Colonic mucosa (tissue), 4 donors: ENCODE data around the gene ZNF646. TPM values are rescaled to one million over a fixed set of nuclear protein-coding genes. Genes with fewer than 3 reads are reported as not detected.

Experiments
- DNase-seq: peaks from one replicate; pipeline ENCODE4 v3.0.0-alpha.2; 2020
- H3K27ac ChIP-seq: fragments of 200-600 bp; one replicate; pipeline ENCODE4 v1.8.0; 2021
- H3K27me3 ChIP-seq: fragments of 200-600 bp; one replicate; pipeline ENCODE4 v1.8.0; 2021
- H3K36me3 ChIP-seq: fragments of 200-600 bp; one replicate; pipeline ENCODE4 v1.8.0; 2021
- H3K4me1 ChIP-seq: fragments of 200-600 bp; one replicate; pipeline ENCODE4 v1.8.0; 2021; ENCODE audit warnings: mild to moderate bottlenecking
- H3K4me3 ChIP-seq: fragments of 200-600 bp; one replicate; pipeline ENCODE4 v1.8.0; 2021
- H3K9ac ChIP-seq, 2 donors: one replicate each; pipeline ENCODE4 v1.7.0; 2013; ENCODE audit warnings: control low read depth in 2 of 2, low read depth in 2 of 2, low read length in 2 of 2
- H3K9me3 ChIP-seq: fragments of 200-600 bp; one replicate; pipeline ENCODE4 v1.8.0; 2021
- intact Hi-C: fragments of 100-400 bp; cut with DNase I; formaldehyde crosslinking; loops from one replicate; pipeline ENCODE4 v1.14.1; 2022
- total RNA-seq, 2 donors: library from RNA; stranded (reverse); fragmentation: NEBNext Ultra II Directional in 1 of 2; extraction: Animal tissue kit (Norgen Biotek cat#: 25700) in 1 of 2; gene quantifications; one replicate each; pipeline ENCODE4 v1.2.1, GENCODE V29; 2021
- TF ChIP-seq, protein P1 (sequence below): fragments of 200-600 bp; IDR thresholded peaks from one replicate; pipeline ENCODE4 v1.8.0; 2022; ENCODE audit warnings: antibody characterized with exemption, mild to moderate bottlenecking
- donor health status: healthy.
- donor health status: DM: no; HTN: no; CAD: no.
- donor health status: DM: no; HTN: no; CAD: no.

The ZNF646 gene
- total RNA-seq, result 10 to 100 TPM; 18.4 to 20.0 TPM

DNA sequence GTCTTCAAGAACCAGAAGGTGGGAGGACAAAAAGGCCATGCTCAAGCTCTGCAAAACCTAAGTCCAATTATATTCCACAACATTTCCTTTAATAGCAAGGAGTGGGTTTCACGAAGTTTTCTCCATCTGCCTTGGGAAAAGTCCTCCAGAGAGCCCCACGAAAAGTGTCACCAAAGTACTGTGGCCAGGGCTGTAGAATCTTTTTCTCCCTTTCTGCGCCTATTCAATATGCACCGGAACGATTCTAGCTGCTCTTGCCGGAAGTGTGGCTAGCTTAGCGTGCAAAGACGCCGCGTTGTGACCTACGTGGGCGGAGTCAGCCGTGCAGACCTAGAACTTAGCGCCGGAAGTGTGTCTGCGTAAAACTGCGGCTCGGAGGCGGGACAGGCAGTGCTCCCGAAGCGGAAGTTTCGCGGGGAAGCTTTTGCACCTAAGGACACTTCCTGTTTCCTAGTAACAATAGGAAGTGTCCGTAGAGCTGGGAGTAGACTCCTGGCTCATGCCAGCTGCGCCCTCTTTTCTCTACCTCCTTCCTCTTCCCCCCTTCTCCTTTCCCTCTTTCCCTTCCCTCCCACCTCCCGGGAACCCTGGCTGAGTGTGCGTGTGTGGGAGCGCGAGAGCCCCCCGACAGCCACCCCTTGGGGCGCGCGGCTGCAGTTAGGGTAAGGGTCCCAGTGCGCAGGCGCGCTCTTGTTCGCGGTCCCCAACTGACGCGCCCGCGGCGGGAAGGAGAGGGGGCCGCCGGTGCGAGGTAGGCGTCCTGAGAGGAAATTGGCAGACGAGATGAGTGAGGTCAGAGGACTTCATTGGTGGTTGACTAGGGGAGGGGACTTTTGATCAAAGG is at the start of gene ZNF646, which contains the start of gene ZNF668:
ZNF646 (plus strand) TSS at position 453 of the 844 bp plus-strand sequence. CDS start 1,903 bp downstream, outside the sequence.
ZNF668 (minus strand) TSS at position 271 of the 844 bp plus-strand sequence. CDS start 9,781 bp downstream, outside the sequence.
- H3K4me3 ChIP-seq, result peak within 1 kb of the TSS; percentile 80
- H3K4me1 ChIP-seq, result peaks cover 15% of the 10 kb centered on the region
- peaks cover 8% of the 10 kb centered on the region for H3K36me3 ChIP-seq
- H3K9me3 ChIP-seq, result no peaks in the 10 kb centered on the region
- intact Hi-C loops, result no loop called here
- peak within 1 kb of the TSS; percentile 89 for H3K27ac ChIP-seq
- peak; percentile 98 for DNase-seq
- TF ChIP-seq, protein P1, sequence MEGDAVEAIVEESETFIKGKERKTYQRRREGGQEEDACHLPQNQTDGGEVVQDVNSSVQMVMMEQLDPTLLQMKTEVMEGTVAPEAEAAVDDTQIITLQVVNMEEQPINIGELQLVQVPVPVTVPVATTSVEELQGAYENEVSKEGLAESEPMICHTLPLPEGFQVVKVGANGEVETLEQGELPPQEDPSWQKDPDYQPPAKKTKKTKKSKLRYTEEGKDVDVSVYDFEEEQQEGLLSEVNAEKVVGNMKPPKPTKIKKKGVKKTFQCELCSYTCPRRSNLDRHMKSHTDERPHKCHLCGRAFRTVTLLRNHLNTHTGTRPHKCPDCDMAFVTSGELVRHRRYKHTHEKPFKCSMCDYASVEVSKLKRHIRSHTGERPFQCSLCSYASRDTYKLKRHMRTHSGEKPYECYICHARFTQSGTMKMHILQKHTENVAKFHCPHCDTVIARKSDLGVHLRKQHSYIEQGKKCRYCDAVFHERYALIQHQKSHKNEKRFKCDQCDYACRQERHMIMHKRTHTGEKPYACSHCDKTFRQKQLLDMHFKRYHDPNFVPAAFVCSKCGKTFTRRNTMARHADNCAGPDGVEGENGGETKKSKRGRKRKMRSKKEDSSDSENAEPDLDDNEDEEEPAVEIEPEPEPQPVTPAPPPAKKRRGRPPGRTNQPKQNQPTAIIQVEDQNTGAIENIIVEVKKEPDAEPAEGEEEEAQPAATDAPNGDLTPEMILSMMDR, result no peak
- H3K9ac ChIP-seq, result peak within 1 kb of the TSS; percentile 93 to 96
- no peaks in the 10 kb centered on the region for H3K27me3 ChIP-seq

GRCh38 chr16:31025339-31025738 is 48.9 kb upstream of the ZNF646 start:
- intact Hi-C loops, result no loop called here
- H3K36me3 ChIP-seq, result no peaks in the 10 kb centered on the region
- no peak overlapping the region for H3K9ac ChIP-seq
- TF ChIP-seq, protein P1, result no peak
- no peaks in the 10 kb centered on the region for H3K4me1 ChIP-seq
- H3K27ac ChIP-seq, result no peak overlapping the region
- no peak overlapping the region for H3K4me3 ChIP-seq
- no peak for DNase-seq
- H3K9me3 ChIP-seq, result no peaks in the 10 kb centered on the region
- no peaks in the 10 kb centered on the region for H3K27me3 ChIP-seq

DNA sequence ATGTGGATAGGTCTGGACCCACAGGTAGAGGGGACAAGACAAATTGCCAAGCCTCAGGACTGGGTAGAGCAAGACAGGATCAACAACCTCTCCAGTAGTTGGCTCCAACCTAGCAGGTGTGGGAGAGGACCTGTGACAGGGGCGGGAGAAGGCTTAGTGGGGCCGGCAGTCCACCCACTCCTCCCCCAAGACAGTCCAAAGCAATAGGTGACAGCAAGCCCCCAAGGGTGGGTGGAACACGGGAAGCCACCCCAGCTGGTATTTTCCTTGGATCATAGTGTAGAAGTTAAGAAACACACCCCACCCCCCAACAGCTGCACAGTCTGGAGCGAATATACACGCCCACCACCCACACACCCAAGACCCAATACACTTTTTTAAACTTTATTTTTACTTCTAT is 45.0 kb upstream of the ZNF646 start:
- Histone ChIP-seq H3K27me3 (no peaks in the 10 kb centered on the region), H3K4me1 (peaks cover under 1% of the 10 kb centered on the region)
- no peak for DNase-seq

GRCh38 chr16:31031276-31031675 is 42.9 kb upstream of the ZNF646 start:
- no peak for DNase-seq
- intact Hi-C loops, result no loop called here
- Histone ChIP-seq H3K36me3 (no peaks in the 10 kb centered on the region), H3K9ac (no peak overlapping the region), H3K9me3 (no peaks in the 10 kb centered on the region), H3K4me3 (no peak overlapping the region), H3K4me1 (peaks cover 5% of the 10 kb centered on the region), H3K27ac (no peak overlapping the region), H3K27me3 (no peaks in the 10 kb centered on the region)
- TF ChIP-seq, protein P1, result no peak

More for the DNA sequence above, 45.0 kb upstream of the ZNF646 start:
- Histone ChIP-seq H3K9me3 (no peaks in the 10 kb centered on the region), H3K4me3 (no peak overlapping the region), H3K27ac (no peak overlapping the region), H3K36me3 (no peaks in the 10 kb centered on the region), H3K9ac (no peak overlapping the region)
- TF ChIP-seq, protein P1, result no peak
- intact Hi-C loops, result no loop called here

DNA sequence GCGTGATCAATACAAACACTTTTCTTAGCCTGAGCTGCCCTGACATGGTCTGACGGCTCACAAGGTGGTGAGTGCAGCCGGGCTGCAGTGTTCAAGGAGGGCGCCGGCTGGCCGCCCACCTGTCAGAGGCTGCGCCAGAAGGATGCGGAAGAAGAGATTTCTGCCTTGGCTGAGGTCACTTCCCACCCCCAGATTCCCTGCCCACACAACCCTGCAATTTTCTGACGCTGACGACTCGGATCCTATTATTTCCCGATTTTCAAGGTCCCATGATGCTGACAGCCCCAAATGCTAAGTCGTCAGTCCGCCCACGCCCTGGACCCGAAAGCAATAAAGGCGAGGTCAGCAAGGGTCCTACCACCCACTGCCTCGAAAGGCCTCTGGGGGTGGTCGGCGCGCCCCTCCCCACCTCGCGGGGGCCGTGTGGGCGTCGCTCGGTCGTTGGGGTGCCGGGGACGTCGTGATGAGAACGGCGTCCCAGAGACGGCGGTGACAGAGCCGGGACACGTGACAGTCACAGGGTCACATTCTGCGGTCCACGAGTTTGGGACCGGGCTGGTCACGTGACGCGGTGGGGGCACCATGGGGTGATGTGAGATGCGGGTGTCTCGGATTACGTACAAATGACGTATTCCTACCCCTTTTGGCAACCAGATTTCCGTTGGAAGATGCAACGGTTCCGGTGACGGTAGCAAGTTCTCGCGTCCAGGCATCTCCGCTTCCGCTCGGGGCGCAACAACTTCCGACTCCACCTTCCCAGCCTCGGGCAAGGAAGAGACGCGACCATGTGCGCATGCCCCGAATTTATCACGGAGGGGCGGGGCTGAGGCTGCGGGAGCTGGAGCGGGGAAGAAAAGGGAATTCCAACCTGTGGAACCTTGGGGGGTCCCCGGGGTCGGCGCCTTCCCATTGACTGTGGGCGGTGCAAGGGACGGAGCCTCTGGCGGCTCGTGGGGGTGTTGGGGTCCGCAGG is 41.2 kb upstream of the ZNF646 start, which contains the start of gene STX4:
STX4 (plus strand) TSS at position 823 of the 973 bp plus-strand sequence. CDS start 248 bp downstream, outside the sequence.
- no peaks in the 10 kb centered on the region for H3K36me3 ChIP-seq
- intact Hi-C loops, result no loop called here
- H3K9ac ChIP-seq, result peak within 1 kb of the TSS; percentile 94 to 95
- DNase-seq, result peak; percentile 99
- no peaks in the 10 kb centered on the region for H3K27me3 ChIP-seq
- TF ChIP-seq, protein P1, result no peak
- peaks cover 5% of the 10 kb centered on the region for H3K4me1 ChIP-seq
- H3K4me3 ChIP-seq, result peak within 1 kb of the TSS; percentile 89
- no peaks in the 10 kb centered on the region for H3K9me3 ChIP-seq
- peak within 1 kb of the TSS; percentile 85 for H3K27ac ChIP-seq
